SK-N-SH (cell line): ENCODE data around the gene TMEM176A. TPM values are rescaled to one million over a fixed set of nuclear protein-coding genes. Genes with fewer than 3 reads are reported as not detected.

Source experiments
- CTCF ChIA-PET: fragments of 300-600, 350-600 bp; formaldehyde crosslinking; extraction: SDS; loops from one replicate; lab custom pipeline; 2021; lab: Yijun Ruan, JAX
- POLR2A ChIA-PET: fragments of 350-600 bp; sonication (Branson Sonifier 250); formaldehyde crosslinking; extraction: SDS; loops from one replicate; lab custom pipeline; 2020; ENCODE audit warnings: antibody characterized with exemption, inconsistent platforms; lab: Yijun Ruan, JAX
- DNase-seq: peaks from one replicate; pipeline ENCODE4 v3.0.0; 2012
- H2AFZ ChIP-seq: fragments of 200-600 bp; sonication (generic); 2 replicates; pipeline ENCODE4 v1.8.1; 2016; ENCODE audit warnings: antibody characterized with exemption, mild to moderate bottlenecking, low read depth
- H3F3A ChIP-seq: fragments of 200-600 bp; sonication (generic); replicated peaks from 2 replicates; pipeline ENCODE3; 2016; ENCODE audit warnings: antibody characterized with exemption, mild to moderate bottlenecking; ENCODE audit not compliant: insufficient read depth
- H3K27ac ChIP-seq, 2 experiments: fragments of 200-500 bp in 1 of 2; fragments of 200-600 bp in 1 of 2; sonication (Bioruptor generic) in 1 of 2; sonication (generic), shearing (Covaris generic) in 1 of 2; 2 replicates each; pipeline versions ENCODE4 v1.5.1 to v1.6.1; 2014 to 2016; ENCODE audit warnings: low read depth in 2 of 2, inconsistent platforms in 1 of 2, low read length in 1 of 2, mild to moderate bottlenecking in 1 of 2, mixed read lengths in 1 of 2
- H3K27me3 ChIP-seq: fragments of 200-600 bp; sonication (generic), shearing (Covaris generic); 2 replicates; pipeline ENCODE4 v1.6.1; 2016; ENCODE audit warnings: mixed run types; ENCODE audit not compliant: insufficient read depth
- H3K36me3 ChIP-seq, 2 experiments: fragments of 200-500 bp in 1 of 2; fragments of 200-600 bp in 1 of 2; sonication (Bioruptor generic) in 1 of 2; sonication (generic) in 1 of 2; replicated peaks in 1 of 2; 2 replicates each; pipeline versions ENCODE3 to v1.5.1; 2014 to 2016; ENCODE audit warnings: low read length in 1 of 2, mild to moderate bottlenecking in 1 of 2; ENCODE audit not compliant: insufficient read depth in 2 of 2, control insufficient read depth in 1 of 2
- H3K4me1 ChIP-seq, 2 experiments: fragments of 200-500 bp in 1 of 2; fragments of 200-600 bp in 1 of 2; sonication (Bioruptor generic) in 1 of 2; sonication (generic), shearing (Covaris generic) in 1 of 2; 2 replicates each; pipeline versions ENCODE4 v1.5.1 to v1.6.1; 2014 to 2016; ENCODE audit warnings: low read depth in 1 of 2, low read length in 1 of 2, mixed run types in 1 of 2; ENCODE audit not compliant: insufficient read depth in 2 of 2, control insufficient read depth in 1 of 2
- H3K4me2 ChIP-seq: fragments of 200-600 bp; sonication (generic), shearing (Covaris generic); 2 replicates; pipeline ENCODE4 v1.6.1; 2017; ENCODE audit warnings: mixed run types
- H3K4me3 ChIP-seq, 2 experiments: fragments of 200-500 bp in 1 of 2; fragments of 200-600 bp in 1 of 2; sonication (Bioruptor generic) in 1 of 2; sonication (generic), shearing (Covaris generic) in 1 of 2; 2 replicates each; pipeline versions ENCODE4 v1.5.1 to v1.8.1; 2014 to 2016; ENCODE audit warnings: low read depth in 2 of 2, inconsistent platforms in 1 of 2, low read length in 1 of 2, mild to moderate bottlenecking in 1 of 2, mixed read lengths in 1 of 2, moderate library complexity in 1 of 2
- H3K79me2 ChIP-seq: fragments of 200-600 bp; sonication (generic); 2 replicates; pipeline ENCODE4 v1.8.1; 2017; ENCODE audit warnings: mild to moderate bottlenecking; ENCODE audit not compliant: insufficient read depth
- H3K9ac ChIP-seq: fragments of 200-600 bp; sonication (generic); 2 replicates; pipeline ENCODE4 v1.6.1; 2017; ENCODE audit warnings: mixed run types
- H3K9me2 ChIP-seq: fragments of 200-600 bp; sonication (generic); 2 replicates; pipeline ENCODE4 v1.6.1; 2017; ENCODE audit warnings: mixed run types
- H3K9me3 ChIP-seq: fragments of 200-600 bp; sonication (generic); 2 replicates; pipeline ENCODE4 v1.6.1; 2017; ENCODE audit warnings: mixed run types, mild to moderate bottlenecking, moderate library complexity
- H4K20me1 ChIP-seq: fragments of 200-600 bp; sonication (generic); 2 replicates; pipeline ENCODE4 v1.6.1; 2017; ENCODE audit warnings: mild to moderate bottlenecking, mixed run types; ENCODE audit not compliant: insufficient read depth
- CHD2 ChIP-seq: fragments of 150-350 bp; IDR thresholded peaks from 2 replicates; pipeline ENCODE4 v1.6.1; 2018; ENCODE audit warnings: low read length; ENCODE audit not compliant: partially characterized antibody
- ELF1 ChIP-seq: IDR thresholded peaks from 2 replicates; pipeline ENCODE4 v1.4.0; 2012
- EZH2phosphoT487 ChIP-seq: fragments of 200-600 bp; sonication (generic); IDR thresholded peaks from 2 replicates; pipeline ENCODE4 v1.6.1; 2017; ENCODE audit warnings: low read depth, mixed run types, mild to moderate bottlenecking, antibody characterized with exemption, moderate library complexity, borderline replicate concordance
- FOXJ3 ChIP-seq: sonication (generic); formaldehyde crosslinking; IDR thresholded peaks from 2 replicates; pipeline ENCODE4 v1.5.1; 2020; ENCODE audit warnings: mild to moderate bottlenecking, missing genetic modification reagents
- GABPA ChIP-seq: IDR thresholded peaks from 2 replicates; pipeline ENCODE4 v1.4.0; 2012; ENCODE audit warnings: low read depth, mild to moderate bottlenecking
- GATA2 ChIP-seq: sonication (generic); formaldehyde crosslinking; IDR thresholded peaks from 2 replicates; pipeline ENCODE4 v1.5.0; 2020; ENCODE audit warnings: mild to moderate bottlenecking, missing genetic modification reagents
- IRF3 ChIP-seq: fragments of 150-350 bp; IDR thresholded peaks from 2 replicates; pipeline ENCODE4 v1.6.1; 2016; ENCODE audit warnings: mild to moderate bottlenecking, low read depth, low read length
- MEF2A ChIP-seq: IDR thresholded peaks from 2 replicates; pipeline ENCODE4 v1.4.0; 2012; ENCODE audit warnings: low read depth, borderline replicate concordance
- NRF1 ChIP-seq: IDR thresholded peaks from 2 replicates; pipeline ENCODE4 v1.6.1; 2012; ENCODE audit warnings: low read depth, mild to moderate bottlenecking, low read length
- RCOR1 ChIP-seq: fragments of 150-350 bp; IDR thresholded peaks from 2 replicates; pipeline ENCODE4 v1.6.1; 2017; ENCODE audit warnings: antibody characterized with exemption, low read length
- RFX5 ChIP-seq: IDR thresholded peaks from 2 replicates; pipeline ENCODE4 v1.6.1; 2012; ENCODE audit warnings: mild to moderate bottlenecking, improper control_type of control experiment, low read length
- RXRA ChIP-seq: IDR thresholded peaks from 2 replicates; pipeline ENCODE4 v1.4.0; 2012; ENCODE audit warnings: low read depth, mild to moderate bottlenecking, borderline replicate concordance
- SIN3A ChIP-seq: IDR thresholded peaks from 2 replicates; pipeline ENCODE4 v1.6.1; 2012; ENCODE audit warnings: low read depth, mild to moderate bottlenecking, low read length, moderate library complexity, borderline replicate concordance
- TAF1 ChIP-seq: IDR thresholded peaks from 2 replicates; pipeline ENCODE4 v1.6.1; 2012; ENCODE audit warnings: low read depth, mild to moderate bottlenecking, low read length, moderate library complexity, borderline replicate concordance
- TEAD4 ChIP-seq: IDR thresholded peaks from 2 replicates; pipeline ENCODE4 v1.4.0; 2012; ENCODE audit warnings: mild to moderate bottlenecking, borderline replicate concordance; ENCODE audit not compliant: insufficient read depth
- YY1 ChIP-seq: IDR thresholded peaks from 2 replicates; pipeline ENCODE4 v1.4.0; 2012; ENCODE audit warnings: low read depth, mild to moderate bottlenecking
- polyA plus RNA-seq, 3 experiments: library from polyadenylated mRNA; depleted of rRNA; stranded (reverse); fragments of >200 nt; gene quantifications; 2 replicates each; pipeline ENCODE4 v1.2.3, GENCODE V29; 2012
- TF ChIP-seq, protein P1 (sequence below): IDR thresholded peaks from 2 replicates; pipeline ENCODE4 v1.4.0; 2012; ENCODE audit warnings: low read depth
- TF ChIP-seq, protein P2 (sequence below): fragments of 150-350 bp; IDR thresholded peaks from 2 replicates; pipeline ENCODE4 v1.6.1; 2017; ENCODE audit warnings: antibody characterized with exemption, low read length, low read depth, borderline replicate concordance
- TF ChIP-seq, protein P3 (sequence below): IDR thresholded peaks from 2 replicates; pipeline ENCODE4 v1.4.0; 2012; ENCODE audit warnings: low read depth, borderline replicate concordance
- TF ChIP-seq, protein P4 (sequence below): IDR thresholded peaks from 2 replicates; pipeline ENCODE4; 2012

TMEM176A gene
- polyA plus RNA-seq, 1 of the 3 experiments (the other 2 are of a cell fraction) = not detected

- no peaks in the 10 kb centered on the region for H4K20me1 ChIP-seq
- peaks cover 3% of the 10 kb centered on the region for H3F3A ChIP-seq
- no peaks in the 10 kb centered on the region for H3K9me3 ChIP-seq
- H2AFZ ChIP-seq = no peak overlapping the region
- no peaks in the 10 kb centered on the region for H3K9me2 ChIP-seq
- no peak overlapping the region for H3K4me3 ChIP-seq
- ChIA-PET POLR2A (no interaction called here), CTCF (interaction anchor here (0.7 to 1.6 kb wide), 5 partner anchors 10 to 469 kb away, joined by 3 to 5 read pairs (median 4); no protein-coding TSS in a partner anchor)
- H3K79me2 ChIP-seq = no peaks in the 10 kb centered on the region
- no peak for DNase-seq
- no peaks in the 10 kb centered on the region for H3K36me3 ChIP-seq
- no peaks in the 10 kb centered on the region for H3K4me1 ChIP-seq
- TF ChIP-seq, protein P1, sequence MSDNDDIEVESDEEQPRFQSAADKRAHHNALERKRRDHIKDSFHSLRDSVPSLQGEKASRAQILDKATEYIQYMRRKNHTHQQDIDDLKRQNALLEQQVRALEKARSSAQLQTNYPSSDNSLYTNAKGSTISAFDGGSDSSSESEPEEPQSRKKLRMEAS = no peak
- TF ChIP-seq RXRA (no peak), CHD2 (no peak), GABPA (no peak), GATA2 (CRISPR knock-in tag) (no peak), YY1 (no peak), IRF3 (no peak), NRF1 (no peak), MEF2A (no peak), RCOR1 (no peak), SIN3A (no peak), ELF1 (no peak), EZH2phosphoT487 (no peak), RFX5 (no peak), FOXJ3 (CRISPR knock-in tag) (no peak), TEAD4 (no peak), TAF1 (no peak)
- TF ChIP-seq, protein P2, sequence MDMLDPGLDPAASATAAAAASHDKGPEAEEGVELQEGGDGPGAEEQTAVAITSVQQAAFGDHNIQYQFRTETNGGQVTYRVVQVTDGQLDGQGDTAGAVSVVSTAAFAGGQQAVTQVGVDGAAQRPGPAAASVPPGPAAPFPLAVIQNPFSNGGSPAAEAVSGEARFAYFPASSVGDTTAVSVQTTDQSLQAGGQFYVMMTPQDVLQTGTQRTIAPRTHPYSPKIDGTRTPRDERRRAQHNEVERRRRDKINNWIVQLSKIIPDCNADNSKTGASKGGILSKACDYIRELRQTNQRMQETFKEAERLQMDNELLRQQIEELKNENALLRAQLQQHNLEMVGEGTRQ = no peak
- TF ChIP-seq, protein P3, sequence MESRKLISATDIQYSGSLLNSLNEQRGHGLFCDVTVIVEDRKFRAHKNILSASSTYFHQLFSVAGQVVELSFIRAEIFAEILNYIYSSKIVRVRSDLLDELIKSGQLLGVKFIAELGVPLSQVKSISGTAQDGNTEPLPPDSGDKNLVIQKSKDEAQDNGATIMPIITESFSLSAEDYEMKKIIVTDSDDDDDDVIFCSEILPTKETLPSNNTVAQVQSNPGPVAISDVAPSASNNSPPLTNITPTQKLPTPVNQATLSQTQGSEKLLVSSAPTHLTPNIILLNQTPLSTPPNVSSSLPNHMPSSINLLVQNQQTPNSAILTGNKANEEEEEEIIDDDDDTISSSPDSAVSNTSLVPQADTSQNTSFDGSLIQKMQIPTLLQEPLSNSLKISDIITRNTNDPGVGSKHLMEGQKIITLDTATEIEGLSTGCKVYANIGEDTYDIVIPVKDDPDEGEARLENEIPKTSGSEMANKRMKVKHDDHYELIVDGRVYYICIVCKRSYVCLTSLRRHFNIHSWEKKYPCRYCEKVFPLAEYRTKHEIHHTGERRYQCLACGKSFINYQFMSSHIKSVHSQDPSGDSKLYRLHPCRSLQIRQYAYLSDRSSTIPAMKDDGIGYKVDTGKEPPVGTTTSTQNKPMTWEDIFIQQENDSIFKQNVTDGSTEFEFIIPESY = no peak
- TF ChIP-seq, protein P4, sequence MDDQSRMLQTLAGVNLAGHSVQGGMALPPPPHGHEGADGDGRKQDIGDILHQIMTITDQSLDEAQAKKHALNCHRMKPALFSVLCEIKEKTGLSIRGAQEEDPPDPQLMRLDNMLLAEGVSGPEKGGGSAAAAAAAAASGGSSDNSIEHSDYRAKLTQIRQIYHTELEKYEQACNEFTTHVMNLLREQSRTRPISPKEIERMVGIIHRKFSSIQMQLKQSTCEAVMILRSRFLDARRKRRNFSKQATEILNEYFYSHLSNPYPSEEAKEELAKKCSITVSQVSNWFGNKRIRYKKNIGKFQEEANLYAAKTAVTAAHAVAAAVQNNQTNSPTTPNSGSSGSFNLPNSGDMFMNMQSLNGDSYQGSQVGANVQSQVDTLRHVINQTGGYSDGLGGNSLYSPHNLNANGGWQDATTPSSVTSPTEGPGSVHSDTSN = no peak
- H3K9ac ChIP-seq = no peak overlapping the region
- peaks cover 8% of the 10 kb centered on the region; the same call in 1 of the 2 replicates for H3K27me3 ChIP-seq
- no peak overlapping the region for H3K27ac ChIP-seq
- H3K4me2 ChIP-seq = no peak overlapping the region
These were observed 45.6 kb upstream of the TMEM176A start for GRCh38 chr7:150754951-150755350.
